Panc1 (cell line): Measurements from ENCODE around the gene CIB1.

Experiments
- TF ChIP-seq, protein P1 (sequence below): fragments of 450-650 bp; IDR thresholded peaks from 2 replicates; pipeline ENCODE4 v1.5.1; 2017; ENCODE audit warnings: mild to moderate bottlenecking
- TF ChIP-seq, protein P2 (sequence below), 2 experiments: IDR thresholded peaks; 2 replicates each; pipeline ENCODE4 v1.6.1; 2011 to 2012; ENCODE audit warnings: low read depth in 2 of 2, control low read depth in 1 of 2, low read length in 1 of 2, mild to moderate bottlenecking in 1 of 2, moderate library complexity in 1 of 2; ENCODE audit not compliant: insufficient read depth in 1 of 2

DNA sequence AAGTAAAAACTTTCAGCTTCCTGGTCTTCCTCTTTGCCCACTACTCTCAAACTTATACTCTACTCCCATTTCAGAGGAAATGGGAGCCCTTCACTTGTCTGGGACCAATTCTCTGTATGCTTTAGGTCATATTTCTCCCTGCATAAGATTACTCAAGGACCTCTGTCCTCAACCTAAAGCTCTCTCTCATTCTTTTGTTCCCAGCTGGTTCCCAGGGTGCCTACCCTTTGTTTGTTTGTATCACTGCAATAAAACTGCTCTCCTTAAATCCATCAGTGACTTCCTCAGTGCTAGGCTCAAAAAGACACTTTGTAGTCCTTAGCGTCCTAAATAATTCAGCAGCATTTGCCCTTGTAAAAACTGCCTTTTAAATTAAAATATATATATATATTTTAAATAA, 34.7 kb upstream of the CIB1 start:
- TF ChIP-seq, protein P1, sequence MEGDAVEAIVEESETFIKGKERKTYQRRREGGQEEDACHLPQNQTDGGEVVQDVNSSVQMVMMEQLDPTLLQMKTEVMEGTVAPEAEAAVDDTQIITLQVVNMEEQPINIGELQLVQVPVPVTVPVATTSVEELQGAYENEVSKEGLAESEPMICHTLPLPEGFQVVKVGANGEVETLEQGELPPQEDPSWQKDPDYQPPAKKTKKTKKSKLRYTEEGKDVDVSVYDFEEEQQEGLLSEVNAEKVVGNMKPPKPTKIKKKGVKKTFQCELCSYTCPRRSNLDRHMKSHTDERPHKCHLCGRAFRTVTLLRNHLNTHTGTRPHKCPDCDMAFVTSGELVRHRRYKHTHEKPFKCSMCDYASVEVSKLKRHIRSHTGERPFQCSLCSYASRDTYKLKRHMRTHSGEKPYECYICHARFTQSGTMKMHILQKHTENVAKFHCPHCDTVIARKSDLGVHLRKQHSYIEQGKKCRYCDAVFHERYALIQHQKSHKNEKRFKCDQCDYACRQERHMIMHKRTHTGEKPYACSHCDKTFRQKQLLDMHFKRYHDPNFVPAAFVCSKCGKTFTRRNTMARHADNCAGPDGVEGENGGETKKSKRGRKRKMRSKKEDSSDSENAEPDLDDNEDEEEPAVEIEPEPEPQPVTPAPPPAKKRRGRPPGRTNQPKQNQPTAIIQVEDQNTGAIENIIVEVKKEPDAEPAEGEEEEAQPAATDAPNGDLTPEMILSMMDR: no peak
- TF ChIP-seq, protein P2, sequence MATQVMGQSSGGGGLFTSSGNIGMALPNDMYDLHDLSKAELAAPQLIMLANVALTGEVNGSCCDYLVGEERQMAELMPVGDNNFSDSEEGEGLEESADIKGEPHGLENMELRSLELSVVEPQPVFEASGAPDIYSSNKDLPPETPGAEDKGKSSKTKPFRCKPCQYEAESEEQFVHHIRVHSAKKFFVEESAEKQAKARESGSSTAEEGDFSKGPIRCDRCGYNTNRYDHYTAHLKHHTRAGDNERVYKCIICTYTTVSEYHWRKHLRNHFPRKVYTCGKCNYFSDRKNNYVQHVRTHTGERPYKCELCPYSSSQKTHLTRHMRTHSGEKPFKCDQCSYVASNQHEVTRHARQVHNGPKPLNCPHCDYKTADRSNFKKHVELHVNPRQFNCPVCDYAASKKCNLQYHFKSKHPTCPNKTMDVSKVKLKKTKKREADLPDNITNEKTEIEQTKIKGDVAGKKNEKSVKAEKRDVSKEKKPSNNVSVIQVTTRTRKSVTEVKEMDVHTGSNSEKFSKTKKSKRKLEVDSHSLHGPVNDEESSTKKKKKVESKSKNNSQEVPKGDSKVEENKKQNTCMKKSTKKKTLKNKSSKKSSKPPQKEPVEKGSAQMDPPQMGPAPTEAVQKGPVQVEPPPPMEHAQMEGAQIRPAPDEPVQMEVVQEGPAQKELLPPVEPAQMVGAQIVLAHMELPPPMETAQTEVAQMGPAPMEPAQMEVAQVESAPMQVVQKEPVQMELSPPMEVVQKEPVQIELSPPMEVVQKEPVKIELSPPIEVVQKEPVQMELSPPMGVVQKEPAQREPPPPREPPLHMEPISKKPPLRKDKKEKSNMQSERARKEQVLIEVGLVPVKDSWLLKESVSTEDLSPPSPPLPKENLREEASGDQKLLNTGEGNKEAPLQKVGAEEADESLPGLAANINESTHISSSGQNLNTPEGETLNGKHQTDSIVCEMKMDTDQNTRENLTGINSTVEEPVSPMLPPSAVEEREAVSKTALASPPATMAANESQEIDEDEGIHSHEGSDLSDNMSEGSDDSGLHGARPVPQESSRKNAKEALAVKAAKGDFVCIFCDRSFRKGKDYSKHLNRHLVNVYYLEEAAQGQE (IDR thresholded peaks at IDR 0.05; ENCODE audit: insufficient read depth in 1 of 2, low read depth in 2 of 2, low read length in 1 of 2): no peak
